A549 (cell line): ENCODE results near the gene TMC7. TPM values are rescaled to one million over a fixed set of nuclear protein-coding genes. Genes with fewer than 3 reads are reported as not detected.
A peak's percentile ranks its signal among the peaks of the same experiment; 100 is the strongest.

Source experiments
- ATAC-seq, 2 experiments: fragments of 200-7000 bp in 1 of 2; fragments of >200 bp in 1 of 2; cut with Nextera tagmentation in 1 of 2; cut with Tn5 transposase in 1 of 2; 3 replicates each; pipeline versions ENCODE4 v1.8.0 to v1.9.1; 2018 to 2020; ENCODE audit warnings: mild to moderate bottlenecking in 1 of 2, moderate library complexity in 1 of 2
- CTCF ChIA-PET: fragments of 300-600 bp; sonication (Branson Sonifier 250); formaldehyde crosslinking; extraction: SDS; loops from one replicate; lab custom pipeline; 2021; ENCODE audit warnings: antibody characterized with exemption, inconsistent platforms; lab: Yijun Ruan, JAX
- POLR2A ChIA-PET: fragments of 350-600 bp; formaldehyde crosslinking; extraction: SDS; loops from one replicate; lab custom pipeline; 2021; ENCODE audit warnings: antibody characterized with exemption, inconsistent platforms; lab: Yijun Ruan, JAX
- DNase-seq, 2 experiments: peaks; one replicate each; pipeline versions ENCODE4 v3.0.0 to v3.0.0-alpha.2; 2011 to 2016; ENCODE audit warnings: low read depth in 1 of 2, low spot score in 1 of 2
- FAIRE-seq: peaks from 2 replicates; lab custom pipeline; 2011; peaks lifted over from hg19 to GRCh38; lab: Jason Lieb, UNC
- H3K27ac ChIP-seq, 2 experiments: fragments of >200 bp; sonication (Bioruptor Twin); formaldehyde crosslinking; 3 replicates each; pipeline ENCODE4 v1.5.1; 2016 to 2017
- H3K4me1 ChIP-seq: fragments of >200 bp; sonication (Bioruptor Twin); formaldehyde crosslinking; 3 replicates; pipeline ENCODE4 v1.6.1; 2016
- H3K4me2 ChIP-seq: fragments of >200 bp; sonication (Bioruptor Twin); formaldehyde crosslinking; 3 replicates; pipeline ENCODE4 v1.6.1; 2016
- H3K4me3 ChIP-seq: fragments of >200 bp; sonication (Bioruptor Twin); formaldehyde crosslinking; 3 replicates; pipeline ENCODE4 v1.5.1; 2016
- H3K9me3 ChIP-seq: fragments of >200 bp; sonication (Bioruptor Twin); formaldehyde crosslinking; 3 replicates; pipeline ENCODE4 v1.6.1; 2016
- BHLHE40 ChIP-seq: IDR thresholded peaks from 2 replicates; pipeline ENCODE4 v1.6.1; 2012; ENCODE audit warnings: low read depth, low read length, inconsistent platforms
- CHD4 ChIP-seq: fragments of 200-600 bp; sonication (generic); IDR thresholded peaks from 2 replicates; pipeline ENCODE4 v1.6.1; 2016; ENCODE audit warnings: antibody characterized with exemption, mild to moderate bottlenecking, borderline replicate concordance
- CTCF ChIP-seq: fragments of >200 bp; sonication (Bioruptor Twin); formaldehyde crosslinking; IDR thresholded peaks from 3 replicates; pipeline ENCODE4 v1.5.1; 2016
- E2F6 ChIP-seq: IDR thresholded peaks from 2 replicates; pipeline ENCODE4 v1.6.1; 2012; ENCODE audit warnings: low read depth, borderline replicate concordance
- FOSL2 ChIP-seq, 2 experiments: fragments of 450-650 bp in 1 of 2; fragments of >200 bp in 1 of 2; sonication (Bioruptor Twin) in 1 of 2; formaldehyde crosslinking; IDR thresholded peaks; 2 replicates each; pipeline versions ENCODE4 v1.5.0 to v1.6.1; 2016 to 2020; ENCODE audit warnings: mild to moderate bottlenecking in 1 of 2, moderate library complexity in 1 of 2
- HDAC2 ChIP-seq: fragments of 200-600 bp; sonication (generic); IDR thresholded peaks from 2 replicates; pipeline ENCODE4 v1.6.1; 2016
- HEYL ChIP-seq: fragments of 250-450 bp; sonication (Bioruptor Pico); IDR thresholded peaks from 2 replicates; pipeline ENCODE4 v1.8.0; 2021; ENCODE audit warnings: mild to moderate bottlenecking, moderate library complexity
- HMGXB4 ChIP-seq: fragments of 250-450 bp; sonication (Bioruptor Pico); IDR thresholded peaks from 2 replicates; pipeline ENCODE4 v1.5.0; 2021; ENCODE audit warnings: mild to moderate bottlenecking, moderate library complexity, borderline replicate concordance
- HOXB5 ChIP-seq: fragments of 250-450 bp; sonication (Bioruptor Pico); IDR thresholded peaks from 2 replicates; pipeline ENCODE4 v1.5.0; 2020; ENCODE audit warnings: mild to moderate bottlenecking, moderate library complexity
- KDM1A ChIP-seq: fragments of 200-600 bp; sonication (generic); IDR thresholded peaks from 2 replicates; pipeline ENCODE4 v1.6.1; 2016; ENCODE audit warnings: low read depth, mild to moderate bottlenecking
- KDM5A ChIP-seq: fragments of 200-600 bp; sonication (generic); IDR thresholded peaks from 2 replicates; pipeline ENCODE4 v1.6.1; 2016; ENCODE audit warnings: antibody characterized with exemption, mild to moderate bottlenecking
- NFE2L2 ChIP-seq: fragments of 150-350 bp; conservative IDR thresholded peaks from 2 replicates; pipeline ENCODE4 v1.6.1; 2014; ENCODE audit warnings: low read length
- NR3C1 ChIP-seq: fragments of >200 bp; sonication (Bioruptor Twin); formaldehyde crosslinking; IDR thresholded peaks from 3 replicates; pipeline ENCODE4 v1.6.1; 2017
- RCOR1 ChIP-seq: fragments of 150-350 bp; IDR thresholded peaks from 2 replicates; pipeline ENCODE4 v1.6.1; 2014; ENCODE audit warnings: antibody characterized with exemption, low read length, low read depth
- SMC3 ChIP-seq: fragments of >200 bp; sonication (Bioruptor Twin); formaldehyde crosslinking; IDR thresholded peaks from 3 replicates; pipeline ENCODE4 v1.6.1; 2018; ENCODE audit warnings: inconsistent platforms
- SREBF2 ChIP-seq: fragments of 450-650 bp; IDR thresholded peaks from 2 replicates; pipeline ENCODE4 v1.6.1; 2014; ENCODE audit warnings: mild to moderate bottlenecking, moderate library complexity
- TFCP2L1 ChIP-seq: fragments of 250-450 bp; sonication (Bioruptor Pico); IDR thresholded peaks from 2 replicates; pipeline ENCODE4 v1.5.0; 2021; ENCODE audit warnings: mild to moderate bottlenecking
- USF2 ChIP-seq: fragments of 450-650 bp; IDR thresholded peaks from 2 replicates; pipeline ENCODE4 v1.6.1; 2014; ENCODE audit warnings: antibody characterized with exemption
- WGBS: methylation state at CpG from one replicate; pipeline ENCODE4 v1.1.6; 2017; ENCODE audit errors: missing lambda C conversion rate; 5-methylcytosine and 5-hydroxymethylcytosine counted together
- polyA plus RNA-seq, 4 experiments: library from polyadenylated mRNA; depleted of rRNA in 3 of 4; stranded (reverse); fragments of >200 nt; fragmentation: RNase III in 1 of 4; extraction: RNeasy Plus Mini Kit Qiagen cat#74134 plus additional on column Dnase treatment in 1 of 4; gene quantifications; 2 replicates in 3 of 4; 3 replicates in 1 of 4; pipeline ENCODE4 v1.2.3, GENCODE V29; 2011 to 2017

TMC7 gene
- polyA plus RNA-seq, 2 of the 4 experiments (the other 2 are of a cell fraction): 7.0 to 9.4 TPM

GRCh38 chr16:19095654-19096053 is 111.9 kb downstream of the TMC7 start:
- peak overlapping the region; percentile 67 for H3K4me2 ChIP-seq
- POLR2A ChIA-PET: interaction anchor here (0.6 to 2.2 kb wide), 7 partner anchors 9 to 428 kb away, joined by 3 to 16 read pairs (median 5); partner anchors contain the start of genes CCP110 and ITPRIPL2
- no peak for ATAC-seq
- peak overlapping the region; percentile 73 to 87 for H3K27ac ChIP-seq
- CTCF ChIA-PET: interaction anchor here (0.8 to 4.9 kb wide), 12 partner anchors 9 to 407 kb away, joined by 4 to 34 read pairs (median 14); partner anchors contain the start of gene ITPRIPL2
- H3K4me1 ChIP-seq: peaks cover 38% of the 10 kb centered on the region
- 55% methylated on average over 5 of the region's 5 CpGs for WGBS
- FAIRE-seq: no peak
- H3K4me3 ChIP-seq: no peak overlapping the region
- TF ChIP-seq FOSL2 (IDR thresholded peaks at IDR 0.05): no peak
- peak; percentile 69 for TF ChIP-seq FOSL2 (CRISPR knock-in tag; IDR thresholded peaks at IDR 0.05)
- no peak for TF ChIP-seq NR3C1
- peak in 1 of 2 experiments; percentile 38 for DNase-seq
- H3K9me3 ChIP-seq: peaks cover 4% of the 10 kb centered on the region; the same call in 2 of the 3 replicates

GRCh38 chr16:19098173-19098572 is 114.4 kb downstream of the TMC7 start:
- no peak overlapping the region for H3K4me3 ChIP-seq
- ATAC-seq: no peak
- WGBS: 56% methylated on average over 1 of the region's 1 CpG
- peaks cover 4% of the 10 kb centered on the region; the same call in 2 of the 3 replicates for H3K9me3 ChIP-seq
- TF ChIP-seq CTCF: no peak
- ChIA-PET CTCF (interaction anchor here (1.0 to 4.9 kb wide), 2 partner anchors 12 to 14 kb away, joined by 3 to 34 read pairs; no protein-coding TSS in a partner anchor), POLR2A (interaction anchor here (1.1 kb wide), 1 partner anchor 14 kb away, joined by 4 read pairs; no protein-coding TSS in a partner anchor)
- no peak overlapping the region for H3K27ac ChIP-seq
- H3K4me1 ChIP-seq: peaks cover 21% of the 10 kb centered on the region
- no peak for DNase-seq
- H3K4me2 ChIP-seq: no peak overlapping the region
- FAIRE-seq: no peak

GRCh38 chr16:19102187-19102872 is 118.6 kb downstream of the TMC7 start:
- no peak overlapping the region for H3K27ac ChIP-seq
- TF ChIP-seq E2F6 (no peak), HDAC2 (no peak), SREBF2 (no peak), TFCP2L1 (CRISPR knock-in tag) (no peak), RCOR1 (no peak), NFE2L2 (no peak), HEYL (CRISPR knock-in tag) (no peak), KDM1A (no peak), HOXB5 (CRISPR knock-in tag) (no peak), KDM5A (no peak), SMC3 (no peak), USF2 (no peak), CHD4 (no peak), BHLHE40 (no peak), FOSL2 (IDR thresholded peaks at IDR 0.05) (no peak), FOSL2 (CRISPR knock-in tag; IDR thresholded peaks at IDR 0.05) (no peak), HMGXB4 (no peak)
- no peak for ATAC-seq
- H3K4me3 ChIP-seq: no peak overlapping the region
- H3K9me3 ChIP-seq: peaks cover 4% of the 10 kb centered on the region; the same call in 2 of the 3 replicates
- ChIA-PET POLR2A (no interaction called here), CTCF (interaction anchor here (0.9 kb wide), 2 partner anchors 16 to 274 kb away, joined by 3 read pairs; no protein-coding TSS in a partner anchor)
- H3K4me2 ChIP-seq: no peak overlapping the region
- DNase-seq: no peak
- WGBS: 80% methylated on average over 16 of the region's 16 CpGs
- peaks cover 5% of the 10 kb centered on the region for H3K4me1 ChIP-seq
- FAIRE-seq: no peak
